IPS-18c (cell line): ENCODE results near the gene GPD2.

Experiments
- H3K4me3 ChIP-seq: 2 replicates; pipeline ENCODE4 v1.7.0; 2013; ENCODE audit warnings: low read depth, mild to moderate bottlenecking, low read length, moderate library complexity; ENCODE audit not compliant: insufficient read depth
- H3K9me3 ChIP-seq: one replicate; pipeline ENCODE4 v1.6.1; 2013; ENCODE audit warnings: mild to moderate bottlenecking, low read length, moderate library complexity; ENCODE audit not compliant: control insufficient read depth, insufficient read depth

Gene GPD2

DNA sequence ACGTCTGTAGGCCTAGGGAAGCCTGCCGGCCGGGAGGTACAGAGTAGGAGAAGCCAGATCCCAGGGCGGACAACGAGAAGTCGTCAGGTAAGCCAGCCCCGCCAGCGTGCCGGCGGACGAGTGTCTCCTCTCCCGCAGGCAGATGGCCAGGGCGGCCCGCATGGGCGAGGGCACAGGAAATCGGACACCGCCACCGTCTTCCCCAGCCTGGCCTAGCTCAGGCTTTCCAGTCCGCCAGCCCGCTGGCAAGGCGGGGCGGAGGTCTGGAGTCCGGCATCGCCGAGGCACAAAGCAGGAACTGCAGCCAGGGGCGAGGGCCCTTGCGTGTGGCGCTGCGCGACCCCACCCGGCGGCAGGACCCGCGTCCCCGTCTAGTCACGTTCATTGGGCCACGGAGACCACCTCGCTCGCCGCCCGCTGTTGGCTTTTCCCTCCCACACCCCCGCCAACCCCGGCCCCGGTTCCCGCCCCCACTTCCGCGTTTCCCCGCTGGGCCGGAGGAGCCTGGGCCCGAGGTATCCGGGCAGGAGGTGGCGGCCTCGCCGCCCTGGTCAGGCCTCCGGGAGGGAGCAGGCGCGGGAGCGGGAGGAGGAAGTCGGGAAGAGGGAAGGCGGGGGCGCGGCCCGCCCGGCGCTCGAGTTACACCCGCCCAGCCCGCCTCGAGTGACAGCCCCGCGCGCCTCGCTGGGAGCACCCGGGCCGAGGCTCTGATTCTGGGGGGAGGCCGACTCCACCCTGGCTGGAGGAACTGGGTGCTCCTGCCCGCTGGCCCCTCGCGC lies at the start of gene GPD2:
Gene GPD2 (plus strand): TSS at position 662 of the 779 bp plus-strand sequence. CDS start 39,727 bp downstream, outside the sequence.
- Histone ChIP-seq H3K9me3 (no peaks in the 10 kb centered on the region), H3K4me3 (peak within 1 kb of the TSS; percentile 79)

DNA sequence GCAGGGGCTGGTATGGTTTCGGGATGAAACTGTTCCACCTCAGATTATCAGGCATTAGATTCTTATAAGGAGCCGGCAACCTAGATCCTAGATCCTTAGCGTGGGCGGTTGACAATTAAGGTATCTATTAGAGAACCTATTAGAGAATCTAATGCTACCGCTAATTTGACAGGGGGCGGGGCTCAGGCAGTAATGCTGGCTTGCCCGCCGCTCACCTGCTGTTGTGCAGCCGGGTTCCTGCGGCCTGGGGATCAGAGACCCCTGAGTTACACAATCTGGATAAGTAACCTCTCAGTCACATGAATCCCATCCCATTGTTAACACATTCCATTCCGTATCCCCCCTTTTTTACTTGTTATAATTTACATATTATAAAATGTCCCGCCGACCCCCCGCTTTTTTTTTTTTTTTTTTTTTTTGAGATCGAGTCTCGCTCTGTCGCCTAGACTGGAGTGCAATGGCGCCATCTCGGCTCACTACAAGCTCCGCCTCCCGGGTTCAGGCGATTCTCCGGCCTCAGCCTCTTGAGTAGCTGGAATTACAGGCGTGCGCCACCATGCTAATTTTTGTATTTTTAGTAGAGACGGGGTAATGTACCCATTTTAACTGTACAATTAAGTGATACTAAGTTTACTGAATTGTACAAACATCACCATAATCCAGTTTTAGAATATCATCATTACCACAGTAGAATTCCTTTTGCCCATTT lies 42.0 kb upstream of the GPD2 start:
- H3K4me3 ChIP-seq: no peak overlapping the region
- no peaks in the 10 kb centered on the region for H3K9me3 ChIP-seq

DNA sequence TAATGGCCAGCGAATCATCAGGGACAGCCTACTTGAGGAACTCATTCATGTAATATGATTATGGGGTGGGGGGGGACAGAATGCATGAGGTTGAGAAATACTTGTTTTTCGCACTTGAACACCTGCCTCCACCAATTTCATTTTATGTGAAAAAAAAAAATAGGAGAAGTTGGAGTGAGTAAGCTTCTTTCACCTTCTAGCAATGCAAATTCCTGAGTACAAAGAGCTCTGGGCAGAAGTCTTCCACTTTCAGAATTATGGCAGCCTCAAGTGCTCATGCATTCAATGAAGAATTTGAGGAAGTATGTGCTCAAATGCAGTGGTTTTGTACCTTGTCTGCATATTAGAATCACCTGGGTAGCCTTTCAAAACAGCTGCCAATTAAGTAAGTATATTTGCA lies 40.1 kb upstream of the GPD2 start:
- H3K9me3 ChIP-seq: no peaks in the 10 kb centered on the region
- H3K4me3 ChIP-seq: no peak overlapping the region

DNA sequence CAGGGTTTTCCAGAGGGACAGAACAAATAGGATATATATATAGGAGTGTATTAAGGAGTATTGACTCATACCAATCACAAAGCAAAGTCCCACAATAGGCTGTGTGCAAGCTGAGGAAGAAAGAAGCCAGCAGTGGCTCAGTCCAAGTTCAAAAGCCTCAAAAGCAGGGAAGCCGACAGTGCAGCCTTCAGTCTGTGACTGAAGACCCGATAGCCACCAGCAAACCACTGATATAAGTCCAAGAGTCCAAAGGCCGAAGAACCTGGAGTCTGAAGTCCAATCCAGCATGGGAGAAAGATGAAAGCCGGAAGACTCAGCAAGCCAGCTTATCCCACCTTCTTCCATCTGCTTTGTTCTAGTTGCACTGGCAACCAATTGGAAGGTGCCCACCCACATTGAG lies 39.0 kb upstream of the GPD2 start:
- no peak overlapping the region for H3K4me3 ChIP-seq
- no peaks in the 10 kb centered on the region for H3K9me3 ChIP-seq

DNA sequence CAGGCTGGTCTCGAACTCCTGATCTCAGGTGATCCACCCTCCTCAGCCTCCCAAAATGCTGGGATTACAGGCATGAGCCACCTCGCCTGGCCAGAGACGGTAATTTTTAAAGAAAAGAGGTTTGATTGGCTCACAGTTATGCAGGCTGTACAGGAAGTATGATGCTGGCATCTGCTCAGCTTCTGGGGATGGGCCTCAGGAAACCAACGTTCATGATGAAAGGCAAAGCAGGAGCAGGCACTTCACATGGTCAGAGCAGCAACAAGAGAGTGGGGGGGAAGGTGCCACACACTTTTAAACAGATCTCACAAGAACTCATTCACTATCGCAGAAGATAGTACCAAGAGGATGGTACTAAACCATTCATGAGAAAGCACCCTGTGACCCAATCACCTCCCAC lies 38.0 kb upstream of the GPD2 start:
- Histone ChIP-seq H3K4me3 (no peak overlapping the region), H3K9me3 (no peaks in the 10 kb centered on the region)

DNA sequence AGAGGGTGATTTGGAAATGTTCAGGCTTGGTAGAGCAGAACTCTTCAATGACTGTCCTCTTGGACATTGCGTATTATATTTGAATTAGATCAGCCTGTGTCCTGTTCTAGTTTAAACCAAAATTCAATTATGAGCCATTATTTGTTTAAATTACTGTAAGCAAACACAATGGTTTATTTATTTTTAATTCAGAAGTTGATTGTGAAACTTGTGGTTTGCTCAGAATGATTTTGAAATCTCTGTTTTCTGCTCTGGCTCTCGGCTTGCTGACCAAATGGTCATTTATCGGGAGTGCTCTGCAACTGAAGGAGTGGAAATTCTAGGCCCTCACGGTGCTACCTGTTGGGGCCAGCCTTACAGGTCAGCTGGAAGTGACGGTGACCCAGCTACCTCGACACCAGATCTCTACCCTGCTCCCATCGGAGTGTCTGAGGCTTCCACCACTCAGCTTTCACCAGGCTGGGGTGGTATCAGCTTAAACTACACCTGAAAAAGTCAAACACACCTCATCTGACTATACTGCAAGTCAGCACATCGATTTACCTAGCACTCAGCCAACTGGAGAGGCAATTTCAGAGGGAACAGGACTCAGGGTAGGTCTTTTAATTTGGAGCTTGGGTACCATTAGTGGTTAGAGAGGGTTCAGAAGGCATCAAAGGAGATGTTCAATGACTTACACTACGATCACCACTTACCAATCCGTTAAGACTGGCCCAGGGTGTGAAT lies 36.8 kb upstream of the GPD2 start:
- H3K9me3 ChIP-seq: no peaks in the 10 kb centered on the region
- peak overlapping the region; percentile 76 for H3K4me3 ChIP-seq

DNA sequence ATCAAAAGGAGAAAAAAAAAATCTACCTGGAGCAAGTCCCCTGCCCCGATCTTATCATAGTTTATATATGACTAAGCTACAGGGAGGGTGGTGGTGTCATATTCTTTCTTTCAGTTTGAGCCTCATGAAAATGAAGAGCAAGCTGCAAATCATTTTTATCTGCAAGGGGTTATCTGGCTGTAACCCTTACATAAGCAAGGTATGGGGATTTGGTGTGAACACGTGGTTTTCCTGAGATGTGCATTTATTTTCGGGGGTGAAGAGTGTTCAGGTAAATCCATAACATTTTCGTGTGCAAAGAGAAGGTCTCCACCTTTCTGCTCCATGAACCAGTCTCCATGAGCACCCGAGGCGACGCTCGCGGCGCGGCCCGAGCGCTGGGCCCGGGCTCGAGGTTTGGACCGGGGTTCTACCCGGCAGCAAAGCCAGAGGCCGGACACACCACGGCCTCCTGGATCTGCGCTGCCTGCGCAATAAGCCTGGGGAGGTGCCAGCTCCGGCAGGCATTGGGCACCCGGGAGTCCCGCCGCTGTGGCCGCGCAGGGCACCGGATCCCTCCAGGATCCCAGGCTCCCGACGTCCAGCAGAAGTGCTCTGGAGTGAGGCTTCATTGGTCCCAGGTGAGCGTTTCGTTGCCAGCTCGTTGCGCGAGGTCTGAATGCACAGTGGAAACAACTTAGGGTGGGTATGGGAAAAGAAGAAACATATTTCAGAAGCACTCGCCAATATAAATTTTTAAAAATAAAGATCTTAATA lies 36.1 kb upstream of the GPD2 start:
- peak overlapping the region; percentile 76 for H3K4me3 ChIP-seq
- H3K9me3 ChIP-seq: no peaks in the 10 kb centered on the region

DNA sequence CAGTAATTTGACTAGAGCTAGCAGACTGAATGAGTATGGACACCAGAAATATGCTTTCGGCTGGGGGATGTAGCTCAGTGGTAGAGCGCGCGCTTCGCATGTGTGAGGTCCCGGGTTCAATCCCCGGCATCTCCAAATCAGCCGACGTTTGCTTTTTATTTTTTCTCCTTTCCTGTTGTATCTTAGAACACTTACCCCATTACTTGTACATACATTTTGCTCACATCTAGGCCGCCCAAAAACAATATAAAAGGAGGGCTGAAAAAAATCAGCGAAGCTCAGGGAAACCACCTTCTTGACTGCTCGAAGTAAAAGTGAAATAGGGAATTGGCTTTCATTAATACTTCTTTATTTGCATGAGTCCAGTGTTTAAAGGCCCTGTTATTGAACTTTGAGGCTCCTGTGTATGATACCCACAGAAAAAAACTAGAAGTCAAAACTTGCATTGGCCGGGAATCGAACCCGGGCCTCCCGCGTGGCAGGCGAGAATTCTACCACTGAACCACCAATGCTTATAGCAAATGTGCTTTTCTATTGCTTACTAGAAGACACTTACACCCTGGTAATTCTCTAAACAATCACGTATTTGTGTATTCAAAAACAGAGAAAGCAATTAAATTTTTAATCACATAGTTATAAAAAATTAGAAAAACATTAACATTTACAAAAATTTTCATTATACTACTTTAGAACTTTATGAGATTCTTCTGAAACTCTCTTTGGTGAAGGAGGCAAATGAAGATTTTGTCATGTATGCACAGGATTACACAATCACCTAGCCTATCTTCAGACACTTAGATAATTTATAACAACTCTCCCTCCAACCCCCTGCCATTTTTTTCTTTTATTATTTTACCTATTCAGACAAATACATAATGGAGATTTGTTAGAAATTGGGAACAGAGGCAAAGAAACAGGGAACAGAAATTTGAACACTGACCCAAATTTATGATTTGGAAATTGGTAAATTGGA lies 35.2 kb upstream of the GPD2 start:
- H3K9me3 ChIP-seq: no peaks in the 10 kb centered on the region
- H3K4me3 ChIP-seq: peak overlapping the region; percentile 76

DNA sequence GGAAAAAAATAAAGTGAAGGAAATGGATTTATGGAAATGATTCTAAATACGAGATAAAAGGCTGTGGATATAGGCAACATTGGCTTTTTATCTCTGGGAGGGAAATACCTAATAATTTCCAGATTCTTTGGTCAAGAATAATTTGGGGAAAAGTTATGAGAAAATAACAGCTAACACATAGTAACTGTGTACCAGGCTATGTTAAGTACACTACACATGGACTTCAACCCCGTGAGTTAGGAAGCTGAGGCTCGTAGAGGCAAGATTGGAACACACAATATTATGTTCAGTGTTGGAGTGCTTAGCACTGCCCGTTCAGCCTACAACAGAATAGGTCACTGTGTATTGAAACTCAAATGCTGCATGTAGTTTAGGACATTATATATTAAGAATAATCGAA lies 34.3 kb upstream of the GPD2 start:
- Histone ChIP-seq H3K4me3 (no peak overlapping the region), H3K9me3 (no peaks in the 10 kb centered on the region)

DNA sequence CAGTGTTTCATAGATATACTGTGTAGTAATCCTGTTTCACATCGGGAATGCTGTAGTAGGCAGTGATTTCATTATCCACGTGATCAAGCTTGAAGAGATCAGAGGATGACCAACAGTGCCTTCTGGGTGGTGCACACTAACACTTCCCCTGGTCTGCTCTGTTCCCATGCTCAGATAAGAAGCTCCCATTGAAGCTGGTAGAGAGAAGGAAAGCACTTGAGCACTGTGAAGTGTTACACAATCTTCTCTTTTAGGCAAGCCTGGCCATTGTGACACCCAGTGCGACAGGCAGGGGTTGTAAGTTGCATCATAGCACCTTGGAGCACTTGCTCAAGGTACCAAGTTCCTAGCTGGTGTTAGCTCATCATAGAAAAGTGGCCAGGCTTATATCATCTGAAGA lies 30.6 kb upstream of the GPD2 start:
- H3K9me3 ChIP-seq: no peaks in the 10 kb centered on the region
- H3K4me3 ChIP-seq: no peak overlapping the region

DNA sequence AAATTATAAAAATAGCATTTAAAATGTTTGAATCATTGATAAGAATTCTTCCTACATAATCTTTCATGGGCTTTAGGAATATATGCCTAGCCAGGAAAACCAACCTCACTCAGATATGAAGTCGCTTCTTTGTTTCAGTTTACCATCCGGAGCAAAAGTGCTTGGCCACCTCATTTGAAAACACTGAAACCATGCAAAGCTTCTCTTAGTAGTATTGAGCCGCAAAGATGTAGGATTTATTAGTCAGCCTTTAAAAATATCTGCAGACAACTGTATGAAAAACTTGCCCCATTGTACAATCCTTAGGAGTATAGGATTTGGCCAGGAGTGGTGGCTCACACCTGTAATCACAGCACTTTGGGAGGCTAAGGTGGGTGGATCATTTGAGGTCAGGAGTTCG lies 24.3 kb upstream of the GPD2 start:
- Histone ChIP-seq H3K4me3 (no peak overlapping the region), H3K9me3 (no peaks in the 10 kb centered on the region)

DNA sequence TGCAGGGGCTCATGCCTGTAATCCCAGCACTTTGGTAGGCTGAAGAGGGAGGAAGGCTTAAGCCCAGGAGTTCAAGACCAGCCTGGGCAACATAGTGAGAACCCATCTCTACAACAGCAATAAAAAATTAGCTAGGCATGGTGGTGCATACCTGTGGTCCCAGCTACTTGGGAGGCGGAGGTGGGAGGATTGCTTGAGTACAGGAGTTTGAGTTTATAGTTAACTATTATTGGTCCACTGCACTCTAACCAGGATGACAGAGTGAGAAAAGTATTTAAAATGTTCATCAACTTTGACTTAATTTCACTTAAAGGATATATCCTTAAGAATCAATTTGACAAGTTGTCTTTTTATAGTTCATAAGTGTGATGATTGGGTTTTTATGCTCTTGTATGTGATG lies 14.3 kb upstream of the GPD2 start:
- no peaks in the 10 kb centered on the region for H3K9me3 ChIP-seq
- no peak overlapping the region for H3K4me3 ChIP-seq

DNA sequence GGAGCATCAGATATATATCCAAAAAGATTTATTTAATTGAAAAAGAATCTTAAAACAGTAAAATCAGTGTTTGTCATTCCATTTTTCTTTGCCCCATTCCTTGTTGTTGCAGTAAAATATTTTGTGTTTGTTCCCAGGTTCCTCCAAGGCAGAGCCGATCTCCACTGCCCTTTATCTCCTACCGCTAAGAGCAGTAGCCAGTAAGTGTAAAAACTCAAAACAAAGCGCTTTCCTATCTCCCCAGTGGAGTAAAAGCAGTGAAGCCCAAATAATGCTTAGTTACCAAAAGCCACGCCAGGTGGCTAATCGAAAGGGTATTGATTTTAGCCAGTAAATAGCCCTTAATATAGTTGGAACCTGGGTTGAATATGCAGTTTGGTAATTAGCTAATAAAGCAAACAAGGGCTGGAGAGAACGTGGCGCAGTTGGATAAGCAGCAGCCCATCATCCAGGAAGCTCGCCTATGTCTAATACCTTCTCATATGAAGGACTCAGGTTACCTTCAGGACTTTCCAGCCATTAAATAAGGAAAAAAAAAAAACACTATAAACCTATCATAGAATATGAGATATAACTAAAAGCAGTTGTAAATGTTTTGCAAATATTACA lies 12.4 kb upstream of the GPD2 start:
- H3K4me3 ChIP-seq: no peak overlapping the region
- H3K9me3 ChIP-seq: no peaks in the 10 kb centered on the region

DNA sequence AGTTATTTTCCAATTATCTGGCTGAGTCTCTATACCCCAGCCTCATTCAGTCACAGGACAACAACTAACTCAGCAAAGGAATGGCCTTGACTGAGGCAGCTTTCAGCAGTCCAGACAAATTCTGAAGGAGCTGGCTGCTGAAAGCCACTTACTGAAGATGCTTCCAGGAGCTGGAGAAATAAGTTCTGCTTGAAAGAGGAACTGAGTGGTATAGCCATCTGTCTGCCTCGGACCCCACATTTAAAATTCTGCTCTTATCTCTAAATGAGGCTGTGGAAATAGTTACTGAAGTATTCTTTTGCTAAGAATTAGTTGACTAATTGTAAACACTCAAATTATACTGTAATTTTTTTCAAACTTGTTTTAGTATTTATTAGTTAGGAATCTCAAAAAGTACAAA lies 9.1 kb upstream of the GPD2 start:
- H3K9me3 ChIP-seq: no peaks in the 10 kb centered on the region
- no peak overlapping the region for H3K4me3 ChIP-seq

DNA sequence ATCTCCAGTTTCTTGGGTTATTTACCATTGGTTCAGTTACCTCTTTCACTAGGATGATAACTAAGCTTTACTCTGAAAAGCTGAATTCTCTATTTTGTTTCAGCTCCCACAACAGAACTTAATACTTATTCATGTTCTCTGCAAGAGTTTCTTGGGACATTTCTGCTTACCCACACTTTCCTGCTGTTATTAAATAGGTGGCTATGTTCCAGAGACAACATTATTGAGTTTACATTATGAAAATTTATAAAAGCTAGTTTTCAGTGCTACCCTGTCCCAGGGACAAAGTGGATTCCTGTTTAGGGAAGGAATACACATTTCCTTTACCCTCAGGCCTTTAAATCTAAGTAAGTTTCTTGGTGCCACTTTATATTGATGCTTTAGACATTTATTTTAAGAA lies 7.0 kb upstream of the GPD2 start:
- Histone ChIP-seq H3K4me3 (no peak overlapping the region), H3K9me3 (no peaks in the 10 kb centered on the region)
